Limb (tissue), 2 donors: ENCODE measurements around the gene GFRA1.

Experiments
- DNase-seq, 2 donors: peaks; one replicate each; pipeline ENCODE4 v3.0.0-alpha.2; 2016; ENCODE audit errors: extremely low spot score in 2 of 2

Gene GFRA1

GRCh38 chr10:116160271-116160670, 112.7 kb downstream of the GFRA1 start:
- DNase-seq: no peak

GRCh38 chr10:116159197-116159596, 113.8 kb downstream of the GFRA1 start:
- no peak for DNase-seq

DNA sequence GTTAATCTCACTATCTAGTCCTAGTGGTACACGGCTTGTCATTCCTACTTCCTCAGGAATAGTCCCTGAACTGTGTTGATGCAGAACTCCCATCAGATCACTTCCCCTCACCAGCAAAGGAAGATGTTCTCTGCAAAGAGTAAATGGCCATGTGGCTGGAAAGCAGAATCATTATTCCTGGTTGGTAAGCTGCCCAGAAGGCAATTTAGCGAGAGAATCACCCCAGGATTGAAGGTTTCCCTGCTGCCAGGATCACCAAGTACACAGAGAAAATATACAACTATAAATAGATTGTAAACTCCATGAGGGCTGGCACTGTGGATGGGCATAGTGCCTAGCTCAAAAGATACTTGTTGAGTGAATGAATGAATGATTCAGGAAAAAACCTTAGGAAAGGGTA, 115.0 kb downstream of the GFRA1 start:
- no peak for DNase-seq

GRCh38 chr10:116157485-116157884, 115.5 kb downstream of the GFRA1 start:
- DNase-seq: no peak

GRCh38 chr10:116156819-116157218, 116.2 kb downstream of the GFRA1 start:
- DNase-seq: no peak

DNA sequence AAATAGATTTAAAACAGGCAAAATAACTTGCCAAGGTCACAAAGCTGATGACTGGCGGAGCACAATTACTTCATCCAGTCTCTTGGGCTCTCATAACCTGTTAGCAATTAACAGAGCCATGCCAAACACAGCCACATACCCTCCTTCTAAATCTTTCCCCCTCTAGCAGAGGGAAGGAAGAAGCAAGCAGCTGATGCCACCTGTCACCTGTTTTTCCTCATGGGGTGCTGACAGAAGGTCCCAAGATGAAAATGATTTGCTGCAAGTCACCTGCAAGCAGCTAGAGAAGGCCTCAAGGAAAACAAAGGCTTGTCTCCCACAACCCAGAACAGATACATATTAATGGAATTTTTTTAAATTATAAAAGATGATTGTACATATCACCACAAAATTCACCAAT, 117.8 kb downstream of the GFRA1 start:
- DNase-seq: no peak

GRCh38 chr10:116154651-116155050, 118.4 kb downstream of the GFRA1 start:
- no peak for DNase-seq

DNA sequence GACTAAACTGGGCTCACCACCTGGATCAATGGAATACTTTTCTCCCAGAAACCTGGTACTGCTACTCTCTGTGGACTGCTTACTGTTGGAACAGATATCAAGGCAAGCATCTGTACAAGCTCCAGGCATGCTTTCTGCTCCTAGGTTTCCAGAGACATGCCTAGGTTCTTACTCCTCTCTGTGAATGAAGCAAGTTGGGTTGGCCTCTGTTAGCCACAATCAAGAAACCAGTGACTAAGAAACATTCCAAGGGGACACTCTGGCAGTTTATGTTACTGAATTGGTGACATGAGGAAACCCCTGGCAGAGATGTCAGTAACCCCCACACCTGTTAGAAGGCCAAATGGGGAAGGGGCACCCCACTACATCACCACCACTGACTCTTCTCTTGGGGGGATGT, 121.9 kb downstream of the GFRA1 start:
- no peak for DNase-seq

GRCh38 chr10:116150606-116151005, 122.4 kb downstream of the GFRA1 start:
- DNase-seq: no peak

- no peak for DNase-seq
Measured at GRCh38 chr10:116147147-116147905, 125.7 kb downstream of the GFRA1 start.

GRCh38 chr10:116146372-116147140, 126.5 kb downstream of the GFRA1 start:
- no peak for DNase-seq

DNA sequence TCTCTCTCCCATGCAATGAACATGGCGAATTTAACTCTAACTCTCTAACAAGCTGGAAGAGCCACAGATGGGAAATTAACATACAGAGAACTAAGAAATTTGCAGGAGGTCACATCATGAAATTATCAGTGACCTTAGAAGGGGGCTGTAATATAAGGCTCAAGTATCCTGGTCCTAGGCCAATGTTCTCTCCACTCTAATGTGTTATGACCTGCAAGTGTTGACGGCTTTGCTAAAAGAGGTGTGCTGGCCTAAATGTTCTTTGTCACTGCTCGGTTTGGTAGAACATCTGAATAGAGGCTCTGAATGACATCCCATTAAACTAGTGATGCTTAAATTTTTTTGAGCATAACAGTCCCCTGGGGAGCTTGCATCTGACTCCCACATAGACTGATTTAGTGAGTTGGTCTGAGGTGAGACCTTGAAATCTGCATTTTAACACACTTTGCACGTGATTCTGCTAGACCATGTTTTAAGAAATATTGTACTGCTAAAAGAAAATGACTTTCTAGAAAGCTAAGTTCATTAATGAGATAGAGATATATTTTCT, 129.3 kb downstream of the GFRA1 start:
- no peak for DNase-seq

GRCh38 chr10:116141855-116142254, 131.2 kb downstream of the GFRA1 start:
- DNase-seq: no peak

- no peak for DNase-seq
Measured at GRCh38 chr10:116141246-116141645, 131.8 kb downstream of the GFRA1 start.

- no peak for DNase-seq
Measured at GRCh38 chr10:116139886-116140285, 133.1 kb downstream of the GFRA1 start.

GRCh38 chr10:116138897-116139296, 134.1 kb downstream of the GFRA1 start:
- DNase-seq: no peak

DNA sequence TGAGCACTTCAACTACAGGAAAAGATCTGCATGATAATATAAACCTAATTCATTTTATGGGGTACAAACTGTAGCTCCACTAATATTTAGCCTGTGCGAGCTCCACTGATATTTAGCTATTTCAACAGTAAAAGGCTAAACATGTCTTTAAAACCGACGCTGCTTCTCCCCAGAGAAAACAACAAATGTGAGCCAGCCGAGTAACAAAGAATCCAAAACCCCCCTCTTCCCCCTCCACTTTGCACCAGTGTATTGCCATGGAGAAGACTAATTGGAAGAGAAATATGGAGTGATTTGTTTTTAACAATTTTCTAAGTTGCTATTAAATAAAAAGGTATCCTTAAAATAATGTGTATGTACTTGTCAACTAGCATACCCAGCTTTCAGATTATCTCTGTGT, 136.7 kb downstream of the GFRA1 start:
- DNase-seq: no peak

DNA sequence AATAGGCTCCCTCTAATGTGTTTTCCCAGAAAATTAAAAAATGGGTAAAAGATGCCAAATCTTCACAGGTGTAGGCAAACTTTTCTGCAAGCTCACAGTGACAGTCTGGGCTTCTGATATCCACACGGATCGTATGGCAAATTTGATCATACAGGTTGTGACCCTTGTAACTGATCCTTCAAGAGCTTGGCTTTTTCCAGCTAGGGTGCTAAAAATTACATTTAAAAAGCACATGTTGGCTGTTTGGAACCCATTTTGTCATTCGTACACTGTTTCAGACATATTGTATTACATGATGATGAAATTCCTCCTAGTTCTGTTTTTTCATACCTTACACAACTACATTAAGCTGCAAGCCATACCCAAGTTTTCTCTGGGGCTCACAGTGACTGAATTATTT, 138.7 kb downstream of the GFRA1 start:
- DNase-seq: no peak

GRCh38 chr10:116133634-116134033, 139.4 kb downstream of the GFRA1 start:
- no peak for DNase-seq

DNA sequence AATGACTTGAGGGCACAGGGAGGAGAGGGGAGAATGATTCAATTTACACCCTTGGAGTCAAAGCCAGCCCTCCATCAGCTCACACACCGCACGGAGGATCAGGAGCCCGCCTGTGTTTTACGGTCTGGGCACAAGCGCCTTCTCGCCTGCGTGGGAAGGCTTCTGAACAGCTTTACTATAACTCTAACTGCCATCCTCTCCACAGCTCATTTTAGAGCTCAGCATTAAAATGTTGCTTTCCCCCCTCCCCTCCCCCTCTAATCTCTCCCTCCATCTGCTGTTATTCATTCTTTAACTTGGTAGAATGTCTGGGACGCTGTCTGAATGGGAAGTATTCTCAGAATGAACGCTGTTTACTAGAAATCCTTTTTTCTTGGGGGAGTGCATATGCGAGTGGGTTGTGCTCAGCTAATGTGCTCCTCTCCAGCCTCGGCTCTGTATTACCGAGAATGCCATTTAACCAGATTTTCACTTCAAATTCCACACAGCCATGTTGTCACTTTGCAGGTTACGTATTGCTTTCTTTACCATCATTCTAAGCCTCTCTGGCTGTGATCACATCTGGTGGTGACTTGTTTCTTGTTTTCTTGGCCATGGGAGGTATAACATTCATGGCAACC, 140.1 kb downstream of the GFRA1 start:
- DNase-seq: no peak

DNA sequence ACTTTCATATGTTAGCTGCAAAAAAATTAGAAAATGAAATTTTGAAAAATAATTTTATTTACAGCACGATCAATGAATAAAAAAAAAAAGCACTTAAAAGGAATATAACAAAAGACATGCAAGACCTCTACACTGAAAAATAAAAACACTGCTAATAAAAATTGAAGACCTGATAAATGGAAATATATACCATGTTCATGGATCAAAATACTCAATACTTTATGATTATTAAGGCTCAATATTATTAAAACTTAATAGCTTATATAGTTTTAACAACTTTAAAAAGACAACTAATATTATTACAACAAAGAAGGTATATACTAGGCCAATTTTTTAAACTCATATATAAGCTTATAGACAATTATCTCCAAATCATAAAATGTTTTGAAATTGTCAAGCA, 143.0 kb downstream of the GFRA1 start:
- no peak for DNase-seq
